COLO668 (cell line): Measurements from ENCODE around the gene PRELID2.
A peak's percentile ranks its signal among the peaks of the same experiment; 100 is the strongest.
"Not testable (repeated sequence)": the region's sequence is repeated elsewhere in the genome, so short reads cannot be mapped to it uniquely, and the experiment has no call there.

ENCODE experiments used
- DNase-seq: peaks from one replicate; lab custom pipeline; 2025; ENCODE audit not compliant: unreplicated experiment; lab: John Stamatoyannopoulos, UW

PRELID2 gene

DNA sequence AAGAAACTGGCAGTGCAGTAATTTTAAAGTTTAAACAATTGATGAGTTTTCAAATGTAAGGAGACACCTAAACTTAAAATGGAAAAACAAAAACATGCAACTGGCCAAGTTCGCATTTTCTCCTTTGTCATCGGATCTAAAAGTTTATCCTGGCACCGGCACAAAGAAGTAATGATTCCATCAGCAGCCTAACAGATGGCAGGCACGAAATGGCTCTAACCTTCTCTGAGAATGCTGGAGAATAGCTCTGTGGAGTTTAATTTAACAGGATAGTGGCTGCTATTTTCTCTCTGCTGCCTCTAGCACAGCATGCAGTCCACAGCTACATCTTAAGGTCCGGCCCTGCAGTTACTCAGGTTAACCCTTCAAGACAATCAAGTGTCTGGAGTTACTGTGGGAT is 82.2 kb downstream of the PRELID2 start:
- DNase-seq = no peak

GRCh38 chr5:145752534-145752933 is 82.6 kb downstream of the PRELID2 start:
- DNase-seq = no peak

DNA sequence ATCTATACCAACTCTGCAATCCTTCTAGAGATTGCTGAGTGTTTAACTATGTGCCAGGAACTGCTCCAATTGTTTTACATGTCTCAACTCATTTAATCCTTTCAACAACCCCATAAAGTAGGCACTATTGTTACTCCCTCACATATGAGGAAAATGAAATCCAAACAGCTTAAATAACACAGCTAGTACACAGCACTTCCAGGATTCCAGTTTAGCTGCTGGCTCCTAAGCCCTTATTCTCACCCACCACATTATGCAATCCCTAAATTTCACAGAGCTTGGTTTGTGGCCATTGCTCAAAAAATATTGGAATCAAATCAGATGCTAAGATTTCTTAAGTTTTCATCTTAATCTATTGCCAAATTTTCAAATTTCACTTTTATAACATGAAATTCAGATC is 84.9 kb downstream of the PRELID2 start:
- DNase-seq = no peak

- peak; percentile 5 for DNase-seq
Observed at GRCh38 chr5:145743396-145744061, 91.6 kb downstream of the PRELID2 start.

- DNase-seq = no peak
Observed at GRCh38 chr5:145739843-145740242, 95.3 kb downstream of the PRELID2 start.

DNA sequence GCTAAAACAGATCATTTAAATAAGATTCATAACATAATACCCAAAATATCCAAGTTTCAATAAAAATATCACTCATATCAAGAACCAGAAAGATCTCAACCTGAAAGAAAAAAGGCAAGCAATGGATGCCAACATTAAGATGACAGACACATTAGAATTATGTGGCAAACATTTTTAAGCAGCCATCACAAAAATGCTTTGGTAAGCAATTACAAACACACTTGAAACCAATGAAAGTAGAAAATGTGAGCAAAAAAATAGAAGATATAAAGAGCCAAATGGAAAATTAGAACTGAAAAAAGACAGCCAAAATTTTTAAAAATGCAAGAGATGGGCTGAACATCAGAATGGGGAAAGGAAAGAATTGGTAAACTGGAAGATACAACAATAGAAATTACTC is 96.9 kb downstream of the PRELID2 start:
- DNase-seq = no peak

DNA sequence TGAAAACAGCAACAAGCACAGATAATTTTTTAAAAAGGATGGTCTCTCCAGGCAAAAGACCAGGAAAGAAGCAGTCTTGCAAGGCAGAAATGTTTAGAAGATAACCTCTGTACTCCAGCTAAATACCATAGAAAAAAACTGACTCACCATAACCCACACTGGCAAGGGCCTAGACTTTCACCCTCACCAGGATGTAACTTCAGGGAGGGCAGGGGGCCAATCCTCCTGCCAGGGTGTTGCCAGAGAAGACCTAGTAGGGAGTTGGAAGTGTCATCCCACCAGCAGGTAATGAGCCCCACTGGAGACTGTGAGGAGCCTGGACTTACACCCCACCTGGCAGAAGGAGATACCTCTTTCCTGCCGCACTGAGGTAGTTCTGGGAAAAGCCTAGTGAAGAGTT is 97.6 kb downstream of the PRELID2 start:
- no peak for DNase-seq

- not testable (repeated sequence) for DNase-seq
Observed at GRCh38 chr5:145729956-145730355, 105.2 kb downstream of the PRELID2 start.

GRCh38 chr5:145723516-145723915 is 111.6 kb downstream of the PRELID2 start:
- DNase-seq = no peak

- DNase-seq = no peak
Observed at GRCh38 chr5:145718956-145719355, 116.2 kb downstream of the PRELID2 start.

DNA sequence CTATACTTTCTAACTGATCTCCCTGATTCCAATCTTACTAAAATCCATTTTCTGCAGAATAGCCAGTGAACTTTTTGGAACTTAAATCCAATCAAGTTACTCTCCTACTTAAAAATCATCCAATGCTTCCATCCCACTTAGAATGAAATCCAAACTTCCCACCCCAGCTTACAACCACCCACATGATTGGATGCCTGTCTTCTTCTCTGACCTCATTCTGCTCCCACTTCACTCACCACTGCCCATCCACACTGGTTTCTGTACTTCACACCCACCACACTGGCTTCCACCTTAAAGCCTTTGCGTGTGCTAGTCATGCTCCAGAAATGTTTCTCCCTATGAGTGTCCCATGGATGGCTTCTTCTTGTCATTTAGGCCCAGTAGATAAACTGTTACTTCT is 119.7 kb downstream of the PRELID2 start:
- no peak for DNase-seq

DNA sequence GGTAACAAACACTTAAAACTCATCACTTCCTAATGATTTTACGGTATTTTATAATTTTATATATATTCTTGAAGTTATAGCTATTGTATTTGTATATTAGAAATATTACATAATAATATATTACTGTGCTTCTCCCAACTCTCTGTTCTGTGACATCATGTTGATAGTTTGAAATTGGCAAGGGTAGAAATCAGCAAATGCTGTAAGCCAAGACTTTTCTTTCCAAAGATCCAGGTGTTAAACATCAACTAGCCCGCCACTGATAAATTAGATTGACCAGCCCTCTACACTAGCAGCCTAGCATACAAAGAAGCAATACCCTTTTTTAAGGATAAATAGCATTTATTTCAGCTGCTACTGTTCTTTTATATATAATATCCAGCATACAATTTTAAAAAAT is 122.9 kb downstream of the PRELID2 start:
- DNase-seq = no peak

DNA sequence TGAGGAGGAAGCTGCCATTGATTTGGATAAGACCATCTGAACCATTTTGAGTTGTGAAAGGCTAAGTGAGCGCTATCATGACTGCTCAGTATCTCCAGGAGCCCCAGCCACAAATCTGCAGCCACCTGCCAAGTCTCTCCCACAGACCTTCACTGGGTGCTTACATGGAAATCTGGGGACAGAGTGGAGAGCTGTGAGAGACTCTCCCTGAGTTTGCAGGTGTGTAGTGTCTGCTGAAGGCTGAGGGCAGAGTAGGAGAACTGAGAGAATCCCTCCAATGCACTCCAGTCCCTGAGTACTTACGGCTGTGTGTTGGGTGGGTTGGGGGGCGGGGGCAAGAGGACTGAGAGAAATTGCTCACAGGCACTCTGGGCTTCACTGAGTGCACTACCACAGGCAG is 123.7 kb downstream of the PRELID2 start:
- no peak for DNase-seq
